Activated T-cell treated with anti-CD3 and anti-CD28 coated beads, Interleukin-2, amount 50 U/mL, for 1 hour (primary cell): Measurements from ENCODE around the gene GTSE1.

Experiments used
- DNase-seq: peaks from one replicate; pipeline ENCODE4 v3.0.0-alpha.2; 2020

GTSE1 gene

DNA sequence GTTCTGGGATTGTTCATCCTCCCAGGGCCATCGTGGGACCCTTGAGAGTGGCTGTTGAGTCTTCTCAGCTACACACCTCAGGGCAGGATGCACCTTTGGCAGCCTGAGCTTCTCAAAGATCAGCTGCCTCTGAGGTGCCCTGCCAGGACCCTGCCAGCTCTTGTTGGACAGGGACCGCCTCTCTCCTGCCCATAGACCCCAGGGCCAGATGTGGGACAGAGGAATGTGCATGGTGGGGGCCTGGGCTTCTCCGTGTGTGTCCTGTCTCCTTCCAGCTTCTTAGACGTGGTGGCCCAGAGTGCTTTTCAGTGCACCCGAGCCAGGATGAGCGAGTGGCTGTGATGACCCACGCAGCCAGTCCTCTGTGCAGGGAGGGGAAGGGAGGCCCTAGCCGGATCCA is 32.9 kb downstream of the GTSE1 start:
- DNase-seq = no peak

DNA sequence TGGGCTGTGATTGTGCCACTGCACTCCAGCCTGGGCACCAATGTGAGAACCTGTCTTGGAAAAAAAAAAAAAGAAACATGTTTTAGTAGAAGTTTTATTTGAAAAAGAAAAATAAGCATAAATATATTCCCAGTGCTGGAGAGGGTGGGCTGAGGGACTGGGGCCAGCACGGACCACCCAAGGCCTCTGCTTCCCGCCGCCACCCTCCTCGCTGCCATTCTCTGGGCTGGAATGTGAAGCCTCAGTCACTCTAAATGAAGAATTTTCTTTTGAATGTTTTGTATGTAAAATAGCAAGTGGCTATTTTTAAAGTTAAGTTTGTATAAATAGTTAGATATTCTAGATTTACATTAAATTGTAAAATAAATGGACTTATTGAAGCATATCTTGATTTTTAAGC is 33.8 kb downstream of the GTSE1 start:
- DNase-seq = no peak

DNA sequence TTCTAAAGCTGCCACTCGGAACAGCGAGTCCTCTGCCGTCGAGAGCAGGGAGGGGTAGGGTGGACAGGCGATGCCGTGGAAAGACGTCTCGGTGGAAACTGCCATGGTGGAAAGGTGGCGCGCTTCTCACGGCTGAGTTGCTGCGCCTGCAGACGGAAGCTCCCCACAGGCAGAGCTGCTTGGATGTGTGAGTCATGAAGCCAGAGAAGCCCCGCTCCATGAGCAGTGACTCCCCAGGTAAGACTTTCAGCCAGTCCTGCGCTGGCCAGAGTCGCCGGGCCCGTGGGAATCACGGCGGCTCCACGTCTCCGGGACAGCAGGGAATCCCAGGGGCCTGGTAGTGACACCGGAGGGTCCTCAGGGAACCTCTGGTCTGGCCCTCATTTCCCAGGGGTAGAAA is 34.8 kb downstream of the GTSE1 start:
- DNase-seq = no peak

DNA sequence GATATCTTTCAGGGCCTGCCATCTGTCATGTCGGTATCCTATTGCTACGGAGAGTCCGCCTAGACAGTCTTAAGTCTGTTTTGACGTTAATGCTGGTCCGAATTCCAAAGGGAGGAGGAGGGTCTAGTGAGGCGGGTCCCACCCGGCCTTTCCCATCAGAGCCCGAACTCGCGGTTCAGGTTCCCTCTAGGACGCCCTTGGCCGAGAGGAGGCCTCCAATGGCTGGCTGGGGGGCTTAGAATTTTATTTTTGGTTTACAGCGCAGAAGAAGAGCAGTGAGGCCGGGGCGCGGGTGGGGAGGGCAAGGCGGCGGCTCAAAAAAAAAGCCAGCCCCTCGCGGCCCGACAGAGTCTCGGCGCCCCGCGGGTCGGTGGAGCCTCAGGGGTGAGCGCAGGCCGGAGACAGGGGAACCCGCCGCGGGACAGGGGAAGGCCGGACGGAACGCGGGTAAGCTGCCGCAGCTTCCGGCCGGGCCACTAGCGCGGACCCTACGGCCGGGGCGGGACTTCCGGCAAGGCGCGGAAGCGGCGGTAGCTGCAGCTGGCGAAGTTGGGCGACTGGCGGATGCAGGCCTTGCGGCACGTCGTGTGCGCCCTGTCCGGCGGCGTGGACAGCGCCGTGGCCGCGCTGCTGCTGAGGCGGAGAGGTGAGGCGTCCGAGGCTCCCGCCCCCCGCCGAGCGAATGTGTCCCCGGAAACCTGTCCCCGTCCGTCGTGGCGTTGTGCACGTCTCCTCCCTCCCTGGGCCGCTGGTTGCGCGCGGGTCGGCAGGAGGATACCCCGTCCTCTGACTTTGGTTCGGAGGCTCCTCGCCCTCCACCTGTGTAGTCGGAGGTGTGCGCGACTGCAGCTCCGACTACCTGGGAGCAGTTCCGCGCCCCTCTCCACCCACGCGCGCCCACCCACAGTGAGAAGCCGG is 38.8 kb downstream of the GTSE1 start, which contains the start of gene TRMU:
TRMU (plus strand) TSS at position 514 of the 918 bp plus-strand sequence; CDS start at position 565, 51 bp downstream.
- peak; percentile 78 for DNase-seq

DNA sequence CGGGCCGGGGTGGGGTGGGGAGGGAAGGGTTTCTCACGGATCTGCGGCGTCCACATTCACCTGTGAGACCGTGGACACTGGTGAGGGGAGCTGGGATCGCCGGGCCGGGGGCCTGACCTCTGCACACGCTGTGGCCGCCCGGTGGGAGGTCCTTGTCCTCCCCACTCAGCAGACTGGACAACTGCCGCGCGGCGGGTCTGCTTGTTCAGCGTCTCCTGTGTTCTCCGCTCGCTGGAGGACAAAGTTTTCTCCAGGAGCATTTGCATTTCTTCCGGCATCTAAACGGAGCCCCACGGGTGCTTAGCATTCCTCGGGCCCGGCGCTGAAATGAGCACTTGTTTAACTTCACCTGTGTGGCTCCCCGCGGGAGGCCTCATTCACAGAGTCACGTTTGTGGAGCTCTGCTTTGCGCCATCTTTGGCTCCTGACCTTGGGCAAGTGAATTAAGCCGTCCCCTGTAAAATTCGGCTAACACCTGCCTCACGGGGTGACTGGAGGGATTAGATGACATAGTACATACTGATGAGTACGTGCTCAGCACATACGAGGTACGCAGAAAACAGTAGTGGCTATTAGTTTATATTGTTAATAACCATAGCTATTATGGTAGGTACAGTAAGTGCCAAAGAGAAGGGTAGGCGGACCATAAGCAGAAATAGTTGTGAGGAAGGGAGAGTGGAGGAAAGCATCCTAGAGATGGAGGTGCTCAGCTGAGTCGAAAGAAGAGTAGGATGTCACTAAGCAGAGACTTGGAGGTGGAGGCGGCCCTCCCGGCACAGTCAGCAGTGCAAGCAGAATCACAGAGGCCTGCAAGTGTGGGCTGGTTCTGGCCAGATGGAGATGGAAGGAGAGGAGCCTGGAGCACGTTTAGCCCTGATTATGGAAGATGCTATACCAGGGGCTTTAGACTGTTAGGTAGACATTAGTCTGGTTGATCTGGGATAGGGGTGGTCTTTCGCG is 39.7 kb downstream of the GTSE1 start:
- DNase-seq = peak; percentile 30

DNA sequence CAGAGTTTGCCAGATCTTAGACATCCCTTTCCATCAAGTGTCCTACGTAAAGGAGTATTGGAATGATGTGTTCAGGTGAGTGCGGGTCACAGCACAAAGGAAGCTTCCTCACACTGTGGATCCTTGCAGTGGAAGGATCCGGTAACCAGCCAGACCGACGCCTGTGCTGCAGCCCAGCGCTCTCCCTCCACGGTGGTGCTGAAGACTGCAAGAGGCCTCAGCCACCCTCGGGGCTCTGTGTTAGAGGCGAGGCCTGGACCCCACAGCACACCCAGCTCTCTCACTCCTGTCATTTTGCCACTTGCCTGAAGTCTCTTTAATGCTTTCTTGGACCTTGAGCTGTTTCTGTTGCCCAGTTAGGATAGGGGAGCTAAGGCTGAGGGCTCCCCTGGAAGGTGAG is 41.2 kb downstream of the GTSE1 start:
- no peak for DNase-seq

DNA sequence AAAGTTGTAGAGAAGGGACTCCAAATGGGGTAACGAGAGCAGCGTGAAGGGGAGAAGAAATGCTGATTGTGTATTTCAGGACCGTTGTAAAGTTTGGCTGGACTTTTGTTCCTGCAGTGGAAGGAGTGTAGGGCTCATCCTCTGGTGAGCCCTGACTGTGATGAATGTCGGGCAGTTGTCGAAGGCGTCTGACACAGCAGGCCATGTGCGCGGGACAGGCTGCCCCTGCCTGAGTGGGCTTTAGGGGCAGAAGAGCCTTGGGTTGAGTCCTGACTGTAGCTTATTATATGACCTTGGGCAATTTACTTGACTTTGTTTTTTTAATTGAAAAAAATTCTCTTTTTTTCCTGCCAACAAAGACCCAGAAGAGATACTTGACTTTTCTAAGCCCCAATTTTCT is 42.0 kb downstream of the GTSE1 start:
- DNase-seq = no peak

DNA sequence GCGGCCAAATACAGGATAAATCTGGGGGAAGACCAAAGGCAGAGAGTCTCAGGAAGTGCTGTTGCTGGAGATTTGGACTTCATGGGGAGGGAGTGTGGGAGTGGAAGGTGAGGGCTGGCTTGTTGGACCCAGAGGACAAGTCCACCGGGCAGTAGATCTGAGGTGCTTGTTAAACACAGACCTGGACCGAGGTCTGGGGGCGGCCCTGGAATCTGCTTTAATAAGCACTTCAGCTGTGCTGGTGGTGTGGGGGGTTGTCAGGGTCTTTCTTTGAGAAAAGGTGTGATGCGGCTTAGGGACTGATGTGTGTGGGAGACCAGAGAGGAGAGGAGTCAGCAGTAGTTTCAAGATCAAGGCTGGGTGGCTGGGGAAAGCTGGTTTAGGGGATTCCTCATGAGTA is 43.3 kb downstream of the GTSE1 start:
- no peak for DNase-seq

DNA sequence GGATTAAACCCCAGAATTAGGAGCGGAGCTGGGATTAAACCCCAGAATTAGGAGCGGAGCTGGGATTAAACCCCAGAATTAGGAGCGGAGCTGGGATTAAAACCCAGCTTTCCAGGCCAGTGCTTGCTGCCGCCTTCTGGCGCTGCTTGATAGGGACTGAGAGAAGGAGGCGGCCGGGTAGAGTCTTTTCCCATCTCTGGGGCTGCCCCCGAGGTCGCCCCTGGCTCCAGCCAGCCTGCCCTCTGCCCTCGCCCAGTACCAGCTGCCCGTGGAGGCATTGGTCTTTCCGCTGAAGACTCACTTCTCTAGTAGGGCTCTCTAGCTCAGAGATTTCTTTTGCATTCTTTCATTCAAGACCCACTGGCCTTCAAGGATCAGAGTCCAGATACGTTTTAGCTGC is 44.0 kb downstream of the GTSE1 start:
- no peak for DNase-seq

DNA sequence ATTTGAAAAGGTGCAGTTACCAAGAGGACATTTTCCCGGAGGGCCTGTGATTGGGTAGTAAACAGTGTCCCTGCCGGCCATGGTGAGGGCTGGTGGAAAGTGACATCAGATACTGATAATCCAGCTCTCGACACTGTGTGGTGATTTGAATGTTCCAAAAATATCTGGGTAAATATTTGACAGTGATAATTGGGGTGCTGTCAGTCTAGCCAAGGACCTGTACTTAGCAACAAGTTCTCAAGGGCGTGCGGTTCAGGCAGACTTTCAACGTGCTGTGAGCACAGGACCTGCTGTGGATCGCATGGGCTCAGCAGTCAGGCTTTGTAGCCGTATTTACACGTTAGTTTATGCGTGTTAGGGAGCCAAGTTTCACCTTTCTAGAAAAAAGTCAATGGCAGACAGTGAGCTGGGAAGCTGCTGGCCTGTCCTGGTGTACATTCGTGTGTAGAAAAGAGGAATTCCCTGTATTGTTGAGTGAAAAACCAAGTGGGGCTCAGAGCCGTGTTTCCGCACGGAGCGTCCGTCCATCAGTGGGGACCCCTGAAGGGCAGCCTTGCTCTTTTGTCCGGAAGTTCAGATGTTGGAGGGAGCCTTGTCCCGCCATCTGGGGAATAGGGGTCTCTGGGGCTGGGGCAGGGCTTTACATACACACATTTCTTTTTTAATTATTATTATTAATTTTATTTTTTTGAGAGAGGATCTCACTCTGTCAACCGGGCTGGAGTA is 50.2 kb downstream of the GTSE1 start:
- no peak for DNase-seq

DNA sequence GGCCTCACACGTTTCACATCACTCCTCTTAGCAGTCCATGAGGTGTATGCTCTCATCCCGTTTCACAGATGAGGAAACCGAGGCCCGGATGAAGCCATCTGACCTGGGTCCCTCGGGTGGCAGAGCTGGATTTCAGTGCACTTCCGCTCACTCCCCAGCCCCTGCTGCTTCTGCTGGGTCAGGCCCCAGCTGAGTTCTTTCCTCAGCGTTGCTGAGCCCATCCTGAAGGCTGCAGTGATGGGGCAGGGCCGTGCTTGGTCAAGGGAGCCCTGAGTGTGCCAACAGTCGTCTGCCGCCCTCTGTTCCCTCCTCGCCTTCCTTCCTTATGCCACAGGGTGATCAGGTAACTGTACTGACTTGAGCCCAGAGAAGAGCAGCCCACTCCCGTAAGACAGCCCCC is 51.0 kb downstream of the GTSE1 start:
- no peak for DNase-seq

DNA sequence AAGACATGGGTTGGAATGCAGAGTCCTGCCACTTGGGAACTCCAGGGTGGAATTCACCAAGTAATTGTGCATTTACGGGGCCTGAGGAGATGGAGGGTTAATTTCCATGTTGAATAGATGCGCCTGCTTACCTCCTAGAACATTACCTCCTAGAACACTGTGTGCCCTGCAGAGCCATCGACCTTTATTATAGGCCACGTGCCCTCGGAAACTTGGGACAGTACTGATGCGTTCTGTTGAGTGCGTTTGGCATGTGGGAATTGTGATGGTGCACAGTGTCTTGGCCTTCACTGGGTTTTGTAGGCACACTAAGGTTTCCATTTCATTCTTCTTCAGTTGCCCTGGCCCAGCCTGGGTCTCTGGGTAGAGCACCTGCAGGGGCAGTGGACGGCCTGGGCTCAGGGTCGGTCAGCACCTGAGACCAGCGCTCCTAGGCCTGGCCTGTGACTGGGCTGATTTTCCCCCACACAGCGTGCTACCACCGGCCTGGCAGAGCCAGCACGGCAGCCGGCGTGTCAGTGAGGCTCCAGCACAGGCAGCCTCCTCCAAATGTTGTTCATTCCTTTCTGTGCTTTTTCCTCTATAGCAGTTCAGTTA is 51.5 kb downstream of the GTSE1 start:
- no peak for DNase-seq

DNA sequence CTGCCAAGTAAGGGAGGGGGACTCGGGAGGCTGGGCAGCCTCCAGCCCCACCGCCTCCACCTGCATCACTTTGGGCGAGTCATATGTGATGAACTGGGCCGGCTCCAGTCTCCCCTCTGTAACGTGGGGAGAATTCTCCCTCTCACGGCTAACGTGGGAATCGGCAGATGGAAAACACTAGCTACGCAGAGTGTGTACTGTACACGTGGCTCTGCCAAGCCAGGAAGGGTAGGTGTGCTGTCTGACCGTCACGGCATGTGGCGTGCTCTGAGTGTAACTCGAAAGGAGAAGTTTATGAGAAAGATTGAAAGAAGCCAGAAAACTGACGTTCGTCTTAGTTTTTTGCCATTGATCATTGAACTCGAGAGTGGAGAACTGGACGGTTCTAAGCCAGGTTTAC is 52.6 kb downstream of the GTSE1 start:
- DNase-seq = no peak

DNA sequence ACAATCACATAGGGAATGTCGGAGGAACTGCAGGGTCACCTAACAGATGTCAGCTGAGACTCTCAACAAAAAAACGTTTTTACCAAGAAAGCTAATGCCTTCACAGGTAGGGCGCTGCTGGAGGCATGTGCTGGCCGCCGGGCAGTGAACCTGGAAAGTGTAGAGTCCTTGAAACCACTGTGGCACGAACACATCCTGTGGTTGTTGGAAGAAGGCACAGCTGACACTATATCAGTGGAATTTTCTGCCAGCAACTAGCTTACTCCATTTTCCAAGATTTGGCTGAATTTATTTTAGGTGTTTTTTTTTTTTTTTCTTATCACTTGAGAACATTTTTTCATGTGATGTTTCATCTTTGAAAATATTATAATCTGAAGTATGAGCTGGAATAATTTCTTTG is 53.0 kb downstream of the GTSE1 start:
- no peak for DNase-seq

DNA sequence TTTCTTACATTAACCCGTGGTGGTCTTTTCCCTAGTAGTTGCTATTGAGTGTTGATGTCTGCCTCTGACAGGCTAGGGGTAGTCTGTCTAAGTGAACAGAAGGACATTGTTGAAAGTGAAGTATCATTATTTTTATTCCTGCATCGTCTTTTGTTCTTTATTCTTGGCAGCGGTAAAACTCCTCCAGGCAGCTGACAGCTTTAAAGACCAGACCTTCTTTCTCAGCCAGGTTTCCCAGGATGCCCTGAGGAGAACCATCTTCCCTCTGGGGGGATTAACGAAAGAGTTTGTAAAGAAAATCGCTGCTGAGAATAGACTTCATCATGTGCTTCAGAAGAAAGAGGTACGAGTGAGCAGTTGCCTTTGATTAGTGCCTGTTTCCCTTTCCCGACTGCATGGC is 53.5 kb downstream of the GTSE1 start:
- DNase-seq = no peak

DNA sequence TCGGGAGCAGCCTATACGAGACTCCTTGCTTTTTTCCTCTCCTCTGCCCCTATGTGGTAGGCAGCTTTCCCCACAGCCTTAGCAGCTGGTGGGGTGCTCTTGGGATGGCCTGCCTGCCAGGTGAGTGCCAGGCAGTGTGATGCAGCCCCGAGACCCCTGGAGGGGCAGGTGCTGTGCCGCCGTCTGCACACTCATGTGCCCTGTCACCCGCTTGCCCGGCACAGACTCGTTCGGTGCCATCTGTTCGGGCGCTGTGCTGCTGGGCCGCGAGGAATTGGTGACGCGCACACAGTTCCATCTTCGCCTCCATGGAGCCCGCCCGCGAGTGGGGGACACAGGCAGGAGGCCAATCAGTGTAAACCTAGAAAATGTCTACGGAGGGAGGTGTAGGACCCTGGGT is 54.0 kb downstream of the GTSE1 start:
- no peak for DNase-seq

DNA sequence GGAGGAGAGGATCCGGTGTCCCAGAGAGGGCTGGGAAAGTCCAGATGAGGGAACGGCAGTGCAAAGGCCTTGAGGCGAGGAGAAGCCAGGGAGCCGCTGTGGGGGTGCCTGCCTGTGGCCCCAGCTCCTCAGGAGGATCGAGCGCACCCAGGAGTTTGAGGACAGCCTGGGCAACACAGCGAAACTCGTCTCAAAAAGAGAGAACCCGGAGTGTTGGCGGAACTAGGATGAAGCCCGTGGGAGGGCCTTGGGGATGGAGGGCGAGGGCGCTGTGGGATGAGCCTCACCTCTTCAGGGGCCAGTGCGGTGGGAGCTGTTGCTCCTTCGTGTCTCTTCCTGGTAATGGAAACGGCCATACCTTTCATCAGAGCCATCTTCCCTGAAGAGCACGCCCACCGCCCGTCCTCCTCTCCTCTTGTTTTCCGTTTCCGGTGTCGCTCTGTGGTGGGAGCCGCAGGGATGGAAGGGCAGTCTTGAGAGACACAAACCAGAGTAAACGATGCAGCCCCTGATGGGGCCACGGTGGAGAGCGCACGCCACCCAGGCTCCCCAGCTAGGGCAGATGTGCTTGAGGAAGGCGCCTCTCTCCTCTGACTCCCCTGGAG is 54.6 kb downstream of the GTSE1 start:
- DNase-seq = no peak

DNA sequence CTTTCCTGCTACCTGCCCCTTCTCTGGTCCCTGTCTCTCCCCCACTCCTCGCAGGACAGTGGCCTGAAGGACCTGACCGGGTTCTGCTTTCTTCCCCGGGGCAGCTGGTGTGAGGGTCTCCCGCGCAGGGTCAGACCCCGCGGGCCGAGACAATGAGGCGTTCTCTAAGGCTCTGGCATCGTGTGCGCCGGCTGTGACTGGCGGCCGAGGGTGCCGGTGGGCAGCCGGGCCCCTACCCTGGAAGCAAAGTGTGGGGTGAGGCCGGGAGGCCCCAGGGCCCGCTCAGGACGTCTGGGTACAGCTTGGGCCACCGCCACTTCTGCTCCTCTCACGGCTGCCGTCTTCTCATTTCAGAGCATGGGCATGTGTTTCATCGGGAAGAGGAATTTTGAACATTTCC is 55.1 kb downstream of the GTSE1 start:
- no peak for DNase-seq

DNA sequence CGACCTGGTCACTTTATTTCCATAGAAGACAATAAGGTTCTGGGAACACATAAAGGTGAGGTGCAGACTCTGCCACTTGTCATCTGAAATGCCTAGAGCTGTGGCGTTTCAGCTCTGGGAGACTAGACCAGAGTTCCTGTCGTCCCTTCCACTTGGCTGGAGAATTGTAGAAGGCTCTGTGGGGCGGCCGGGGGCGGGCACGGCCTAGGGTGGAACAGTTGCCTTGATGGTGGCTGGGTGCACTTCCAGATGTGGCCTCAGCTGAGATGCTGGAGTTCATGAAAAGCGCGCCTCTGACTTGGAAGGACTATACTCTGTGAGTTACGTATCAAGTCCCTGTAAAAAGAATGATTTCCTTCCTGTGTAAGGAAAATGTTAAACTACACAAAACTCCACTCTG is 55.6 kb downstream of the GTSE1 start:
- no peak for DNase-seq

DNA sequence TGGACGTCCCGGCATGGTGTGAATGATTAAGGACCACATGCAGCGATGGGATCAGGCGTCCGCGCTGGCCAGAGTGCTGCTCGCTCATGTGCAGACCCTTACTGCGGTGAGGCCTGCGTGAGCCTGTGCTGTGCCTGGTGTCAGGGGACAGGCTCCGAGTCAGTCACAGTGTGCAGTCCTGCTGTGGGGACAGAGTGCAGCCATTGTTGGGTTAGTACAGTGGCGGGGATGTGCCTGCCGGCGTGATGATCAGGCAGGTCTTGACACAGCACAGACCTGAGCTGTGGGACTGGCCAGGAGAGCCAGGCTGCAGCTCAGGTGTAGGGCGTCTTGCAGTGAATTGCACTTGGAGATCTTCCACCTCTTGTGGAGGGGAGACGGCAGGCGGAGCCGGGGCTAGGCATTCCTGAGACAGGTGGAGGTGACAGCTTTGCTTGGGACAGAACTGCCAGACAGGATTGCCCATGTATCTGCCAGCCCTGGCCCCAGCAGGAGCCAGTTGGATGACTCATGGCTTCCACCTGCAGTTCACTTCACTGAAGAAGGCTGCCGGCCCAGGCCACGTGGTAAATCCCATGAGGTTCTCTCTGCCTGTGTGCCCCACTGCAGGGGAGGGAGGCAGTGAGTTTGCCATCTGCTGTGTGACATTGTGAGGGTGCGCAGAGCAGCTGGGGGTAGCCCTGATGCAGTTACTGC is 56.2 kb downstream of the GTSE1 start:
- no peak for DNase-seq

DNA sequence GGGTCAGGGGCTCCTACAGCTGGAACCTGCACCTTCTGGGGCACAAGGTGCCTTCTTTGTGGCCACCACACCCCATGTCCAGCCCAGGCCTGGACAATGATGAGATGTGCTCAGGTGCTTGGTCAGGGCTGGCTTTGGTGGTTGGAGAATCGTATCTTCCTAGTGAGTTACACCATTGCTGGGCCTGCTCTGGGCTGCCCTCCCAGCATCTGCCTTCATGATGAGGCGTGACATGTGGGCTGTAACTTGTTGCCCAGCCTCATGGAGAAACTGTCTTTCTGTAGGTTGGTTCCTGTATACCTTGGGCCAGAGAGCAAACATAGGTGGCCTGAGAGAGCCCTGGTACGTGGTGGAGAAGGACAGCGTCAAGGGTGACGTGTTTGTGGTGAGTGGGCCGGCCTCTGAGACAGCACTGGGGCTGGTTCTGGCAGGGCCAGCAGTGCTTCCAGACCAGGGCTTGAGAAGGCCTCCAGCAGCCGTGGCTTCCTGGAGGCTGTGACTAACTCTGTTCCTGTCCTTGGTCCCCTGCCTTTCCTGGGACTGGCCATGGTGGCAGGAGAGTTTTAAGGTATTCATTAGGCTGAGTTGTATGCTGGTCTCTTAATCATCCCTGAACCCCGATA is 56.9 kb downstream of the GTSE1 start:
- no peak for DNase-seq
